Measurements from ENCODE around the gene FAM221B.

Gene FAM221B

GRCh38 chr9:35822926-35823325, 5.6 kb downstream of the FAM221B start:
- no peak for DNase-seq

- no peak for DNase-seq
These were observed 8.5 kb downstream of the FAM221B start for GRCh38 chr9:35820076-35820475.

- DNase-seq = no peak
These were observed 10.2 kb downstream of the FAM221B start for GRCh38 chr9:35818341-35818740.

GRCh38 chr9:35816708-35817107, 11.8 kb downstream of the FAM221B start:
- DNase-seq = no peak

GRCh38 chr9:35814841-35815543, 13.5 kb downstream of the FAM221B start, which contains the start of gene HINT2:
HINT2 (minus strand) TSS chr9:35815042; CDS start chr9:35814979, 63 bp downstream.
- DNase-seq = peak; percentile 67 to 100 (median 95)

- peak in 41 of 56 donors; percentile 8 to 77 (median 63) for DNase-seq
These were observed 14.3 kb downstream of the FAM221B start for GRCh38 chr9:35814106-35814840.

- no peak for DNase-seq
These were observed 15.0 kb downstream of the FAM221B start for GRCh38 chr9:35813434-35814105.

GRCh38 chr9:35812025-35812602, 16.4 kb downstream of the FAM221B start, which contains the start of gene SPAG8:
SPAG8 (minus strand) TSS chr9:35812262; CDS start chr9:35812147, 115 bp downstream.
- peak; percentile 39 to 98 (median 90) for DNase-seq

GRCh38 chr9:35811381-35812024, 17.0 kb downstream of the FAM221B start:
- peak in 19 of 56 donors; percentile 16 to 77 (median 41) for DNase-seq

- DNase-seq = no peak
These were observed 18.4 kb downstream of the FAM221B start for GRCh38 chr9:35810122-35810521.

GRCh38 chr9:35808433-35808832, 20.1 kb downstream of the FAM221B start:
- no peak for DNase-seq

- no peak for DNase-seq
These were observed 22.4 kb downstream of the FAM221B start for GRCh38 chr9:35806101-35806500.

GRCh38 chr9:35801328-35802128, 27.0 kb downstream of the FAM221B start:
- no peak for DNase-seq

- no peak for DNase-seq
These were observed 28.0 kb downstream of the FAM221B start for GRCh38 chr9:35800530-35800929.

GRCh38 chr9:35798658-35799374, 29.7 kb downstream of the FAM221B start:
- DNase-seq = peak in 11 of 56 donors; percentile 3 to 55 (median 21)

GRCh38 chr9:35797311-35798109, 31.0 kb downstream of the FAM221B start:
- DNase-seq = no peak

GRCh38 chr9:35795695-35796094, 32.8 kb downstream of the FAM221B start:
- DNase-seq = no peak

GRCh38 chr9:35793461-35793860, 35.1 kb downstream of the FAM221B start:
- no peak for DNase-seq

GRCh38 chr9:35792826-35793225, 35.7 kb downstream of the FAM221B start:
- no peak for DNase-seq

All from nucleus accumbens (tissue), 56 donors.